HG03442 (cell line): Measurements from ENCODE around the gene HPCAL1.
"Not testable (repeated sequence)": the region's sequence is repeated elsewhere in the genome, so short reads cannot be mapped to it uniquely, and the experiment has no call there.

Experiments used
- ATAC-seq: cut with Tn5 transposase; IDR thresholded peaks from one replicate; pipeline ENCODE4 v1.9.1; 2021; ENCODE audit warnings: mild to moderate bottlenecking, moderate library complexity; ENCODE audit not compliant: unreplicated experiment

The HPCAL1 gene

GRCh38 chr2:10452956-10453904, 150.5 kb downstream of the HPCAL1 start:
- ATAC-seq: no peak

GRCh38 chr2:10453905-10454298, 151.2 kb downstream of the HPCAL1 start:
- ATAC-seq: no peak

GRCh38 chr2:10454505-10454904, 151.8 kb downstream of the HPCAL1 start:
- no peak for ATAC-seq

GRCh38 chr2:10457195-10457594, 154.5 kb downstream of the HPCAL1 start:
- not testable (repeated sequence) for ATAC-seq

- ATAC-seq: no peak
These were observed 155.3 kb downstream of the HPCAL1 start for GRCh38 chr2:10457846-10458598.

GRCh38 chr2:10460366-10460796, 157.7 kb downstream of the HPCAL1 start:
- no peak for ATAC-seq

- ATAC-seq: no peak
These were observed 159.7 kb downstream of the HPCAL1 start for GRCh38 chr2:10462178-10463083.

GRCh38 chr2:10465910-10466309, 163.2 kb downstream of the HPCAL1 start:
- no peak for ATAC-seq

- ATAC-seq: no peak
These were observed 164.1 kb downstream of the HPCAL1 start for GRCh38 chr2:10466801-10467200.

GRCh38 chr2:10467401-10467800, 164.7 kb downstream of the HPCAL1 start:
- no peak for ATAC-seq

GRCh38 chr2:10469301-10469700, 166.6 kb downstream of the HPCAL1 start:
- ATAC-seq: no peak

- ATAC-seq: no peak
These were observed 167.4 kb downstream of the HPCAL1 start for GRCh38 chr2:10469955-10470608.

GRCh38 chr2:10471046-10471571, 168.4 kb downstream of the HPCAL1 start:
- ATAC-seq: no peak

GRCh38 chr2:10471955-10472354, 169.3 kb downstream of the HPCAL1 start:
- no peak for ATAC-seq

- no peak for ATAC-seq
These were observed 170.5 kb downstream of the HPCAL1 start for GRCh38 chr2:10473121-10473756.

GRCh38 chr2:10475221-10475722, 172.6 kb downstream of the HPCAL1 start:
- no peak for ATAC-seq

GRCh38 chr2:10475811-10476660, 173.3 kb downstream of the HPCAL1 start:
- no peak for ATAC-seq

- ATAC-seq: no peak
These were observed 174.2 kb downstream of the HPCAL1 start for GRCh38 chr2:10476723-10477442.
